ENCODE measurements around the gene GBP3.

DNA sequence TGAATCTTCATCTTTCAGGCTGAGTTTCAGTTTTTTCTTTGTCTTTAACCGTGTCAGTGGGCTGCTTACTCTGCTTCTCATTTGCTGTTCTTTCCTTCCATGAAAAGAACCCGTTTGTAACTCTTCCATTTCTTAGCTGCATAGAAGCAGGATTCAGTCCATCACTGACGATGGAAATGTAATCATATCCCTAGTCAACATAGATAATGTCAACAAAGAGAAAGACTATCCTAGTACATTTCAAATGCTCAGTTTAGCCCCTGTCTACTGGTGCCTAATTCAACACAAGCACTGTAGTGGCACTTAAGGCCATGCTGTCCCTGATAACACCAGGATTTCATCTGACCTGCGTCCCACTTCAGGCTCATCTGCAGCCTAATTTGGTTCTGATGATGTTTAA, 42.0 kb upstream of the GBP3 start:
- TF ChIP-seq ZNF274 (IDR thresholded peaks at IDR 0.05; ENCODE audit: low read depth, low read length): no peak
- no peak for TF ChIP-seq YY1 (IDR thresholded peaks at IDR 0.05; ENCODE audit: insufficient read depth, insufficient read length)

All from NT2/D1 (cell line).